C4-2B (cell line): ENCODE measurements around the gene TMEM123.

ENCODE experiments used
- CTCF ChIP-seq: fragments of 450-650 bp; conservative IDR thresholded peaks from 2 replicates; pipeline ENCODE4 v1.5.1; 2017; ENCODE audit warnings: mild to moderate bottlenecking
- ZFX ChIP-seq: fragments of 450-650 bp; IDR thresholded peaks from 2 replicates; pipeline ENCODE4 v1.6.1; 2017

GRCh38 chr11:102360681-102361080 is 91.9 kb downstream of the TMEM123 start:
- TF ChIP-seq CTCF (no peak), ZFX (no peak)
